Fibroblast of villous mesenchyme (primary cell): ENCODE results near the gene UBL4B. TPM values are rescaled to one million over a fixed set of nuclear protein-coding genes. Genes with fewer than 3 reads are reported as not detected.

Experiments used
- DNase-seq: peaks from one replicate; pipeline ENCODE4 v3.0.0-alpha.2; 2010; ENCODE audit warnings: low read depth
- H3K4me3 ChIP-seq: 2 replicates; pipeline ENCODE4 v1.5.1; 2011; ENCODE audit warnings: low read depth, mild to moderate bottlenecking, low read length
- total RNA-seq: library from RNA; depleted of rRNA; stranded (reverse); fragments of >200 nt; gene quantifications from 2 replicates; pipeline ENCODE4 v1.2.3, GENCODE V29; 2012
- TF ChIP-seq, protein P1 (sequence below): IDR thresholded peaks from 2 replicates; pipeline ENCODE4 v1.5.1; 2012; ENCODE audit warnings: low read depth, mild to moderate bottlenecking, low read length; ENCODE audit not compliant: insufficient read depth

The UBL4B gene
- total RNA-seq, 1 donor, result not detected

DNA sequence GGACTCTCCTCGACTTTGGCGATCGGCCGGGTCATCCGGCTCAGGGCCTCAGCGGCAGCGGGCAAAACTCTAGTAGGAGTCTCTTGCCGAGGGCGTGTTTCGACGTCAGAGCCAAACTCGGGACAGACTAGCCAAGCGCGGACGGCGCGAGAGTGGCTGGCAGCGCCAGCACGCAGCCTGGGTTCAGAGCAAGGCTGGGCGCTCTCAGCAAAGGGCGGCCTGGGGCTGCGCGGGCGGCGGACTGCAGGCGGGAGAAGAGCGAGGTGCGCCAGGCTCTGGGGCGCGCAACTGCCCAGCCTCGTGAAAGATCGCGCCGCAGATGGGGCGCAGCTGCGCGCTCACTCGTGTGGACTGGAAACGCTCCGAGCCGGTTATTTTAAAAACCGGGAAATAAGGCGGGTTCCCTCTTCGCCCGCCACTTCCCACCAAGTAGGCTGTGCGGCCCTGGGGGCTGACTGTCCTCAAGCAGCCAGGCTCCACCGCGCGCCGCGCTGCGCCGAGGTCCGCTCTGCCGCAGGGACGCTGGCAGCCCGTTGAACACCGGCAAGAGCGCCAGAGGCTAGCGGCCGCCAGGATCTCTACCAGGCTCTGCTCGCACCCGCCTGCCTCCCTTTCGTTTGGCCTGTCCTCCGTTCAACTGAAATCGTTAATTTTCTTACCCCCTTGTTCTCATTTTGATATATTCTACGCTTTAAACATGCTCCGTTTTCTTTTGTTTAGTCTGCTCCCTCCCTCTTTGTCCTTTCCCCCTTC lies 44.2 kb upstream of the UBL4B start:
- DNase-seq, result no peak
- H3K4me3 ChIP-seq, result no peak overlapping the region
- TF ChIP-seq, protein P1, sequence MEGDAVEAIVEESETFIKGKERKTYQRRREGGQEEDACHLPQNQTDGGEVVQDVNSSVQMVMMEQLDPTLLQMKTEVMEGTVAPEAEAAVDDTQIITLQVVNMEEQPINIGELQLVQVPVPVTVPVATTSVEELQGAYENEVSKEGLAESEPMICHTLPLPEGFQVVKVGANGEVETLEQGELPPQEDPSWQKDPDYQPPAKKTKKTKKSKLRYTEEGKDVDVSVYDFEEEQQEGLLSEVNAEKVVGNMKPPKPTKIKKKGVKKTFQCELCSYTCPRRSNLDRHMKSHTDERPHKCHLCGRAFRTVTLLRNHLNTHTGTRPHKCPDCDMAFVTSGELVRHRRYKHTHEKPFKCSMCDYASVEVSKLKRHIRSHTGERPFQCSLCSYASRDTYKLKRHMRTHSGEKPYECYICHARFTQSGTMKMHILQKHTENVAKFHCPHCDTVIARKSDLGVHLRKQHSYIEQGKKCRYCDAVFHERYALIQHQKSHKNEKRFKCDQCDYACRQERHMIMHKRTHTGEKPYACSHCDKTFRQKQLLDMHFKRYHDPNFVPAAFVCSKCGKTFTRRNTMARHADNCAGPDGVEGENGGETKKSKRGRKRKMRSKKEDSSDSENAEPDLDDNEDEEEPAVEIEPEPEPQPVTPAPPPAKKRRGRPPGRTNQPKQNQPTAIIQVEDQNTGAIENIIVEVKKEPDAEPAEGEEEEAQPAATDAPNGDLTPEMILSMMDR, result no peak

DNA sequence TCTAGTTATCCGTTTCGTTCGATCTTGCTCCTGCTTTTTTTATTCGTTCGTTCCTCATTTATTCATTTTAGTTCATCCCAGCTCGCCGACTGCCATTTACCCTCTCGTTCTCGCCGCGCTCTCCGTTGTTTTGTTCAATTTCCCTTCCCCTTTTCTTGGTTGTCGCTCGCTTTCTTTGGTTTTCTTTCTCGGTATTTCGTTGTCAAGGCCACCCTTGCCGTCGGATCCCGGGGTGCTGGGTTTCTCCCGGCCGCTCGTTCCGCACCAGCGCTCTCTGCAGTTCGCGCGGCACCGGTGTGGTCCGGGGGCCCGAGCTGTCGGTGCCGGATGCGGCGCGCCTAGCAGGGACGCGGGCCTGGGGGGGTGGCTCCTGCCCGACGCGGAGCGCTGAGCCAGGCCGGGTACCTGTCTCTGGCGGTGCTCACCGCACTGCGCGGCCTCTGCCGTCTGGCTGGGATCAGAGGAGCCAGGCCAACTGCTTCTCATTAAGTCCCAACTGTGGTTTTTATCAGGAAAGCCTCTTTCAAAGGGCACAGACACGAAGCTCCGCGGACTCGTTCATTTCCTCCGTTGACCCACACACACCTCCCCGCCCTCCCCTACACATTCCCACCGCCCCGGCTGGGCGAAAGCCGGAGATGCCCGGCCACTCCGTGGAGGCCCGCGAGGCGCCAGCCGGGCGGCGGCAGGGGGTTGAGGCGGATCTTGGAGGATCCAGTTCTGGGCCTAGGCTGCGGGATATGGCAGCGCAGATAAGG lies 43.4 kb upstream of the UBL4B start:
- no peak for DNase-seq
- no peak overlapping the region for H3K4me3 ChIP-seq
- TF ChIP-seq, protein P1, result no peak

DNA sequence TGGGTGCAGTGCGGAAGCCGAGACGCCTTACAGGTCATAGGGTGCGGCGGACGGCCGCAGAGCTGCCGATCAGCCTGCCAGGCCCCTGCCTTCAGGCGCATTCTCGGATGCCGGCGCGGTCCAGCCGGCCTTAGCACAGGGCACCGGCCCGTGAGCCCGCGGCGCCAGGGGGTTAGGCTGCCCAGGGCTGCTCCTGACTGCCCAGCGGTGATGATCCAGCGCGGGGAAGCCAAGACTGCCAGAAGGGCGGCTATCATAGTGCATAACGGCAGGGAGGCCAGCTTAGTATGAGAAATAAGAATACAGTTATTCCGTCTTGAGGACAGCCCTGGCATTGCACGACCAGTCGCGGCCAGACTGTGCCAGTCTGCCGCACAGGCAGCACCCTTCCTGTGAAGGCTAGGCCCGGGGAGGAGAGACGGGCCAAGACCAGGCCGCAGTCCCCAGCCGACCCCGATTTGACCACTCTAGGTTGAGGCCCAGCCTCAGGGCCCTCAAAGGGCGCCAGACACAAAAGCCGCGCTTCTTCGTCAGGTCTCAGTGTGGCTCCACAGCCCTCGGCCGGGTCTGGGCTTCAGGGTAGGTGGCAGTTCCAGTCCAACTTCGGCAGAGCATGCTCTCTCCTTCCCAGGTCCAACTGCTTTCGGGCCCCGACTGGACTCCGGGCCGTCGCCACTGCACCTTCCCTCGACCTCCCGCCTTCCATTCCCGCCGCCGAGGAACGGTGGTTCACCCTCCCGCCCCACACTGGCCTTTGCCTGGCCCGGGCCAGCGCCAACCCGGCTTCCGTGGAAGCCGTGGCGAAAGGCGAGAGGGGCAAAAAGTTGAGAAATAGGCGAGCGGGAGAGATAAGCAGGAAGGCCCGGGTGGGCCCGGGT lies 42.6 kb upstream of the UBL4B start:
- no peak for DNase-seq
- TF ChIP-seq, protein P1, result no peak

DNA sequence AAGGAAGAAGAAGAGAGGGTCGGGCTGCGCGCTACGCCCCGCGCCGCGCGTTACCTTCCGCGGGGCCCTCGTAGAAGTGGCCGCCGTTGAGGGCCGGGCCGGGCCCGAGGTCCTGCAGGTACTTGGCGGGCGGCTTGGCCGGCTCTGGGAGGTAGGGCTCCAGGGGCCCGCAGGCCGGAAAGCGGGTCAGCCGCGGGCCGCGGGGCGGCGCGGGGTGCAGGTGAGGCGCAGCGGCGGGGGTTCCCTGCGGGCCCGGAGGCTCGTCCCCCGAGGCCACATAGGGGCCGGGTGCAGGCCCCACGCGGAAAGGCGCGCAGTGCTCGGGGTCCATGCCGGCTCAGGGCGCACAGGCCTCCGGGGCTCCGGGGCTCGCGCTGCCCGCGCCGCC lies 42.0 kb upstream of the UBL4B start:
- TF ChIP-seq, protein P1, result no peak
- no peak for DNase-seq
- no peak overlapping the region for H3K4me3 ChIP-seq

More for the DNA sequence above, 42.6 kb upstream of the UBL4B start:
- H3K4me3 ChIP-seq, result no peak overlapping the region

DNA sequence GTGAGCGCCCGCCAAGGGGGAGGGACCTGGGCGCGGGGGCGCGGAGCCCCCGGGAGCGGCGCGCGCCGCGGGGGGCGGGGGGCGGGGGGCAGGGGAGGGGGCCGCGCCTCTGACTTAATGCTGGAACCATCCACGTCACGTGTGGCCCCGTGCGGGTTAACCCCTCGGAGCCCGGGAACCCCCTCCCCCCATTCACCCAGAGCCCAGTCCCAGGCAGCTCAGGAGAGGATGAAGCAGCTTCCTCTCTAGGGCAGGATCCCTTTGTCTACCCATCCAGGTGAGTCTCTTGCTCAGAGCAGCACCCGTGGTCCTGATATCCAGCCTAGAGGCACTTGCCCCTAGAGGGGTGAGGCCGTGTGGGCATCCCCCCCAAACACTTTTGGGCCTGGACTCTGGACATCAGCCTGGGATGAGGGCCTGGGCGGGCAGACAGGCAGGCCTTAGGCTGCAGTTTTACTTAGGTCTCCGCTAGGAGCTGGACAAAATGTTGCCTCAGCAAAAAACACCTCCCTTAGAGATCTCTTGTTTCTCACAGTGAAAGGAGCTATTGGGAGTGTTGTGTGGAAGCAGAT lies 41.5 kb upstream of the UBL4B start, which contains the start of gene ALX3:
ALX3 (minus strand) TSS at position 2 of the 572 bp plus-strand sequence. CDS start 60 bp downstream, outside the sequence.
- TF ChIP-seq, protein P1, result no peak
- DNase-seq, result no peak

DNA sequence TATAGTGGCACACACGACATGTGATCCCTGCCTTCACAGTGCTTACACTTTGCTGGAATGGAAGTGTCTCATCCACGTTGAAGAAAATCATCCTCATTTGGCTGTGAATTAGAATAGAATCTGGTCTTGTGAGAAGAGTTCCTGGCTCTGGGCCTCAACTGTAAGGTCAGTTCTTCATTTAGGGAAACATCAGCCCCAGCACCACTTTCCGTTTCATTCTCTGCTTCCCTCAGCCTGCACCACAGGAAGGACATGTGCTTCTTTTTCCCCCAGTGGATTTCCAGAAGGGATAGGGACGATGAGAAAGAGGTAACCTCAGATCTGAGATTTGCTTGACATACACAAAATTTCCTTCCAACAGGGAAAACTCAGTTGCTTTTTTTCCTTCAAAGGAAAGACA lies 38.1 kb upstream of the UBL4B start:
- no peak for DNase-seq
- H3K4me3 ChIP-seq, result no peak overlapping the region
- TF ChIP-seq, protein P1, result no peak

More for the DNA sequence above, 41.5 kb upstream of the UBL4B start, which contains the start of gene ALX3:
- no peak within 1 kb of the TSS for H3K4me3 ChIP-seq
